H9 (cell line): ENCODE data around the gene RTP3. TPM values are rescaled to one million over a fixed set of nuclear protein-coding genes. Genes with fewer than 3 reads are reported as not detected.
A peak's percentile ranks its signal among the peaks of the same experiment; 100 is the strongest.

Experiments
- DNase-seq: peaks from one replicate; pipeline ENCODE4 v3.0.0-alpha.2; 2017
- H2AFZ ChIP-seq: one replicate; pipeline ENCODE4 v1.6.1; 2013; ENCODE audit warnings: mild to moderate bottlenecking, low read length, control low read depth, moderate library complexity
- H2AK5ac ChIP-seq: 2 replicates; pipeline ENCODE4 v1.6.1; 2013; ENCODE audit warnings: low read length, control low read depth, mixed read lengths; ENCODE audit not compliant: insufficient read length
- H2BK120ac ChIP-seq: one replicate; pipeline ENCODE4 v1.6.1; 2013; ENCODE audit warnings: low read depth, mild to moderate bottlenecking, low read length, control low read depth, inconsistent platforms; ENCODE audit not compliant: poor library complexity, severe bottlenecking
- H2BK12ac ChIP-seq: 2 replicates; pipeline ENCODE4 v1.6.1; 2013; ENCODE audit warnings: low read length, control low read depth, mixed read lengths, low read depth; ENCODE audit not compliant: insufficient read length
- H2BK15ac ChIP-seq: 2 replicates; pipeline ENCODE4 v1.6.1; 2013; ENCODE audit warnings: low read depth, low read length, control low read depth
- H2BK20ac ChIP-seq: one replicate; pipeline ENCODE4 v1.6.1; 2013; ENCODE audit warnings: low read depth, mild to moderate bottlenecking, low read length, control low read depth, inconsistent platforms; ENCODE audit not compliant: poor library complexity, severe bottlenecking
- H2BK5ac ChIP-seq: 2 replicates; pipeline ENCODE4 v1.6.1; 2013; ENCODE audit warnings: low read length, control low read depth, mixed read lengths; ENCODE audit not compliant: insufficient read length
- H3K14ac ChIP-seq: 2 replicates; pipeline ENCODE4 v1.6.1; 2013; ENCODE audit warnings: low read length, control low read depth; ENCODE audit not compliant: insufficient read depth
- H3K18ac ChIP-seq: 2 replicates; pipeline ENCODE4 v1.6.1; 2013; ENCODE audit warnings: low read depth, mild to moderate bottlenecking, mixed read lengths, low read length, control low read depth; ENCODE audit not compliant: insufficient read length
- H3K23ac ChIP-seq: 2 replicates; pipeline ENCODE4 v1.6.1; 2013; ENCODE audit warnings: low read length, control low read depth, mixed read lengths, low read depth; ENCODE audit not compliant: insufficient read length
- H3K23me2 ChIP-seq: 2 replicates; pipeline ENCODE4 v1.6.1; 2013; ENCODE audit warnings: low read depth, mild to moderate bottlenecking, mixed read lengths, low read length, control low read depth; ENCODE audit not compliant: insufficient read length, poor library complexity, severe bottlenecking
- H3K27ac ChIP-seq: 2 replicates; pipeline ENCODE4 v1.5.1; 2013; ENCODE audit warnings: low read length, control low read depth, mixed read lengths, low read depth; ENCODE audit not compliant: insufficient read length
- H3K27me3 ChIP-seq: 2 replicates; pipeline ENCODE4 v1.6.1; 2013; ENCODE audit warnings: low read length, control low read depth, inconsistent platforms; ENCODE audit not compliant: insufficient read depth
- H3K4ac ChIP-seq: 2 replicates; pipeline ENCODE4 v1.6.1; 2013; ENCODE audit warnings: low read depth, mild to moderate bottlenecking, control low read depth, inconsistent platforms, low read length, moderate library complexity
- H3K4me1 ChIP-seq: 2 replicates; pipeline ENCODE4 v1.6.1; 2013; ENCODE audit warnings: low read length, control low read depth, inconsistent platforms; ENCODE audit not compliant: insufficient read depth
- H3K4me2 ChIP-seq: 2 replicates; pipeline ENCODE4 v1.6.1; 2013; ENCODE audit warnings: low read length, control low read depth, mixed read lengths; ENCODE audit not compliant: insufficient read length, insufficient read depth
- H3K56ac ChIP-seq: 2 replicates; pipeline ENCODE4 v1.6.1; 2013; ENCODE audit warnings: low read depth, mild to moderate bottlenecking, mixed read lengths, low read length, control low read depth; ENCODE audit not compliant: insufficient read length
- H3K79me1 ChIP-seq: 2 replicates; pipeline ENCODE4 v1.6.1; 2013; ENCODE audit warnings: low read depth, mild to moderate bottlenecking, moderate library complexity, low read length, control low read depth, inconsistent platforms; ENCODE audit not compliant: insufficient read depth, poor library complexity, severe bottlenecking
- H3K79me2 ChIP-seq: 2 replicates; pipeline ENCODE4 v1.6.1; 2013; ENCODE audit warnings: low read length, control low read depth, inconsistent platforms; ENCODE audit not compliant: insufficient read depth
- H3K9ac ChIP-seq: 2 replicates; pipeline ENCODE4 v1.6.1; 2013; ENCODE audit warnings: low read length, control low read depth, mixed read lengths; ENCODE audit not compliant: insufficient read length; ENCODE audit errors: extremely low read depth
- H3K9me3 ChIP-seq: one replicate; pipeline ENCODE4 v1.6.1; 2013; ENCODE audit warnings: low read depth, low read length, inconsistent platforms; ENCODE audit not compliant: control insufficient read depth
- H3T11ph ChIP-seq: one replicate; pipeline ENCODE4 v1.6.1; 2013; ENCODE audit warnings: mild to moderate bottlenecking, low read length, control low read depth, inconsistent platforms
- H4K20me1 ChIP-seq: one replicate; pipeline ENCODE4 v1.6.1; 2013; ENCODE audit not compliant: control insufficient read depth, insufficient read length, insufficient read depth
- H4K5ac ChIP-seq: 2 replicates; pipeline ENCODE4 v1.6.1; 2013; ENCODE audit warnings: low read depth, mild to moderate bottlenecking, mixed read lengths, low read length, control low read depth; ENCODE audit not compliant: insufficient read length
- H4K8ac ChIP-seq: replicated peaks from 2 replicates; pipeline ENCODE4 v1.6.1; 2013; ENCODE audit warnings: low read length, control low read depth, mixed read lengths, low read depth; ENCODE audit not compliant: insufficient read length
- H4K91ac ChIP-seq: 2 replicates; pipeline ENCODE4 v1.6.1; 2013; ENCODE audit warnings: low read depth, mild to moderate bottlenecking, moderate library complexity, mixed read lengths, low read length, control low read depth; ENCODE audit not compliant: insufficient read length
- H3K27ac Mint-ChIP-seq, 3 experiments: 2 replicates in 2 of 3; 3 replicates in 1 of 3; pipeline ENCODE4 v1.8.0; 2020 to 2021; ENCODE audit warnings: mixed read lengths in 3 of 3, mild to moderate bottlenecking in 1 of 3, moderate library complexity in 1 of 3
- H3K27me3 Mint-ChIP-seq: 2 replicates; pipeline ENCODE4 v1.8.0; 2021; ENCODE audit warnings: low read depth, mild to moderate bottlenecking, moderate library complexity, mixed read lengths
- H3K36me3 Mint-ChIP-seq, 3 experiments: 2 replicates in 2 of 3; 3 replicates in 1 of 3; pipeline ENCODE4 v1.8.0; 2020 to 2021; ENCODE audit warnings: low read depth in 3 of 3, mixed read lengths in 3 of 3; ENCODE audit not compliant: insufficient read depth in 1 of 3
- H3K4me1 Mint-ChIP-seq, 2 experiments: 2 replicates each; pipeline ENCODE4 v1.8.0; 2020; ENCODE audit warnings: mixed read lengths in 2 of 2
- H3K4me3 Mint-ChIP-seq, 2 experiments: 2 replicates in 1 of 2; 3 replicates in 1 of 2; pipeline ENCODE4 v1.8.0; 2020 to 2021; ENCODE audit warnings: mild to moderate bottlenecking in 2 of 2, mixed read lengths in 2 of 2, moderate library complexity in 1 of 2
- H3K9me3 Mint-ChIP-seq, 2 experiments: 2 replicates in 1 of 2; 3 replicates in 1 of 2; pipeline ENCODE4 v1.8.0; 2020; ENCODE audit warnings: mild to moderate bottlenecking in 2 of 2, mixed read lengths in 2 of 2, moderate library complexity in 1 of 2
- CTCF ChIP-seq: fragments of 200-600 bp; sonication (generic); conservative IDR thresholded peaks from 3 replicates; pipeline ENCODE4 v1.8.0; 2021; ENCODE audit warnings: antibody characterized with exemption, mild to moderate bottlenecking
- WGBS: extraction: QIAGEN DNeasy Blood & Tissue Kit; methylation state at CpG from one replicate; pipeline ENCODE4 v1.1.7; 2013; ENCODE audit warnings: missing lambda C conversion rate, low lambda C conversion rate, mixed read lengths; ENCODE audit not compliant: insufficient read length; ENCODE audit errors: extremely low coverage; 5-methylcytosine and 5-hydroxymethylcytosine counted together
- total RNA-seq: library from RNA; stranded (reverse); gene quantifications from 2 replicates; pipeline ENCODE4 v1.2.1, GENCODE V29; 2021

RTP3 gene
- total RNA-seq, 1 experiment from 2014 or later: not detected

- Mint-ChIP-seq H3K9me3 (peaks cover 0 to 8% of the 10 kb centered on the region in 2 experiments; a peak in 1 of 5 replicates), H3K36me3 (no peaks in the 10 kb centered on the region), H3K4me1 (peaks cover 0 to 4% of the 10 kb centered on the region in 2 experiments; a peak in 2 of 4 replicates), H3K27me3 (peaks cover 14% of the 10 kb centered on the region), H3K27ac (no peak overlapping the region), H3K4me3 (no peak overlapping the region)
- Histone ChIP-seq H3K4me1 (no peaks in the 10 kb centered on the region), H3K23ac (no peak overlapping the region), H4K8ac (no peak overlapping the region), H3K79me1 (no peaks in the 10 kb centered on the region), H3K18ac (no peak overlapping the region), H4K20me1 (no peaks in the 10 kb centered on the region), H3K27ac (no peak overlapping the region), H3K9ac (no peak overlapping the region), H2AK5ac (no peak overlapping the region), H2BK15ac (no peak overlapping the region), H3K79me2 (no peaks in the 10 kb centered on the region), H3K27me3 (no peaks in the 10 kb centered on the region; the same call in 1 of the 2 replicates), H3K4me2 (no peak overlapping the region), H2AFZ (no peak overlapping the region), H3K23me2 (no peaks in the 10 kb centered on the region), H3K4ac (no peak overlapping the region), H4K91ac (no peak overlapping the region), H3K14ac (no peak overlapping the region; the same call in 1 of the 2 replicates), H2BK20ac (no peak overlapping the region), H4K5ac (no peak overlapping the region), H2BK120ac (no peak overlapping the region), H3K56ac (no peak overlapping the region), H2BK12ac (no peak overlapping the region), H3K9me3 (no peaks in the 10 kb centered on the region), H2BK5ac (no peak overlapping the region), H3T11ph (no peak overlapping the region)
- DNase-seq: peak; percentile 24
- TF ChIP-seq CTCF: no peak
- WGBS: no CpG with 5 or more reads among the region's 8 CpGs
Observed at GRCh38 chr3:46463868-46464241, 33.9 kb upstream of the RTP3 start.
